ENCODE data around the gene CFAP97D2. TPM values are rescaled to one million over a fixed set of nuclear protein-coding genes. Genes with fewer than 3 reads are reported as not detected.
"Not testable (repeated sequence)": the region's sequence is repeated elsewhere in the genome, so short reads cannot be mapped to it uniquely, and the experiment has no call there.

Gene CFAP97D2
- total RNA-seq, 1 experiment from 2014 or later: not detected

GRCh38 chr13:114158869-114159666 lies 20.0 kb upstream of the CFAP97D2 start:
- DNase-seq (ENCODE audit: low spot score): not testable (repeated sequence)

GRCh38 chr13:114161028-114161556 lies 18.0 kb upstream of the CFAP97D2 start:
- DNase-seq (ENCODE audit: low spot score): no peak

- peak; percentile 65 for DNase-seq (ENCODE audit: low spot score)
Observed at GRCh38 chr13:114161644-114162532, 17.2 kb upstream of the CFAP97D2 start.

DNA sequence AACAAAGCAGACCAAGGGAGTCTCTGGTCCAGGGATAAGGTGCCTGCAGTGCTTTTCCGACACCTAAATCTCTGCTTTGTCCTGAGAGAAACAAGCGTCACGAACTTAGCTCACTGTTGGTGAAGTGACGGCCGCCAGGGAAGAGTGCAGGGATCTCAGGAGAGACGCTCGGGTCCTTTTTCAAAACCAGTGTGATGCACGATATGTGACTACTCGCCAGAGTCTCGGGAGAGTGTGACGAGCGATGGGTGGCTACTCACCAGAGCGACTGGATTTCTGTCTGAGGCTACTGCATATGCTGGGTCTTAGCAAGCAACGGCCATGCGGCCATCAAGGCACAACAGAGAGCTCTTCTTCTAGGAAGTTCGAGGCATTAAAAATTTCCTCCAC lies 16.5 kb upstream of the CFAP97D2 start:
- DNase-seq (ENCODE audit: low spot score): no peak

GRCh38 chr13:114164053-114164452 lies 15.0 kb upstream of the CFAP97D2 start:
- no peak for DNase-seq (ENCODE audit: low spot score)

DNA sequence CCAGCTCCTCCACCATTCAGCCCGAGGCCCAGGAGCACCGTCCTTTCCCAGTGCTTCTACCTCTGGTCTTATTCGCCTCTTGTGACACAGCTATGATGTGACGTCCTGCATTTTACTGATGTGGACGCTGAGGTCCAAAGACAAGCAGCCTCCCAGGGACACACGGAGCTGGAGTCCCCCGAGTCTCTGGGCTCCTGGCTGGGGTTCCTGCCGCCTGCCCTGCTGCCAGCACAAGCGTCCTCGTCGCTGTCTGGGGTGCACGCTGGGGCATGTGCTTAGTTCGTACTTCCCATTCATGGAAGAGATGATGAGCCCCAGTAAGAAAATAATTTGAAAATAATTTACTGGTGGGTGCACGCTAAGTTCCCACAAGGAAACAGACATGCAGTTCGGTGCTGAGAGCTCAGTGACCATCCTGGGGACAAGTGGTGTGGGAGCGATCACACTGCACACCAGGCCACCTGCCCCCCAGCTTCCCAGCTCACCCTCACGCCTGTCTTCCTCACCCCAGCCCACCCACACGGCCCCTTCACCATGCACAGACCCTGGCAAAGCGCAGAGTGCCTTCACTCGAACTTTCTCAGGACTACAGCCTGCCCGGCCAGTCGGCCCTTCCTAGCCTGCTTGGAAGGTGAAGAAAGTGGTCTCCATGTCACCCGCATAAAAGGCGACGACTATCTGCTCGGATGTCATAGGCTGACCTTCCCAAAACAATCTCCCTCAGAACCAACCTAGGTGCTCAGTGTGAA lies 14.2 kb upstream of the CFAP97D2 start:
- no peak for DNase-seq (ENCODE audit: low spot score)

GRCh38 chr13:114166381-114167131 lies 12.5 kb upstream of the CFAP97D2 start:
- no peak for DNase-seq (ENCODE audit: low spot score)

DNA sequence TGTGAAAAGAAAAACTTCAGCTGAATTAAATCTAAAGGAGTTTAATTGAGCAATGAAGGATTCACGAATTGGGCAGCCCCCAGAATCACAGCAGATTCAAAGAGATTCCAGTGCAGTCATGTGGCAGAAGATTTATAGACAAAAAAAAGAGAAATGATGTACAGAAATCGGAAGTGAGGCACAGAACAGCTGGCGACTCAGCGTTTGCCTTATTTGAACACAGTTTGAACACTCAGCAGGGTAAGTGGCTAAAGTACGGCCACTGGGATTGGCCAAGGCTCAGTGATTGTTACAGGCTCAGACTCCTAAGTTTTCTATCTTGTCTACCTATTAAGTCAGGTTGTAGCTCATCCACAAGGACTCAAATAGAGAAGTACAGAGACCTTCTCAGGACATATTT lies 11.6 kb upstream of the CFAP97D2 start:
- no peak for DNase-seq (ENCODE audit: low spot score)

DNA sequence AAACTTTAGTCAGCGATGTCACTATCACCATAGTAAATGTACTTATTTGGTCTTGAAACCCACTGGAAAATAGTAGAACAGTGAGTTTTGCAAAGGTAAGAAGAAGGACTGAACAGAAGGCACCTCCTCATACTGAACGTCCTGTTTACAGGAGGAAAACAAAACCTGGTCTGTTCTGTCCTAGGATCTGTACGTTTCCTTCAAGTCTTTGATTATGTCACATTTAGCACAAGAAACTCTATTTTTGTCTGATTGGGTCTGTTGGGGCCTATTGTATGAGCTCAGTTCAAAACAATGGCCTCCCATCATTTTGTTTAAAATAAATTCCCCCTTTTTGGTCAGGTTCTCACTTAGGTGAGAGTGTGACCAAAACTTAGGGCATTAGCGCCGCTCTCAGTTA lies 11.2 kb upstream of the CFAP97D2 start:
- no peak for DNase-seq (ENCODE audit: low spot score)

GRCh38 chr13:114173272-114173671 lies 5.8 kb upstream of the CFAP97D2 start:
- no peak for DNase-seq (ENCODE audit: low spot score)

DNA sequence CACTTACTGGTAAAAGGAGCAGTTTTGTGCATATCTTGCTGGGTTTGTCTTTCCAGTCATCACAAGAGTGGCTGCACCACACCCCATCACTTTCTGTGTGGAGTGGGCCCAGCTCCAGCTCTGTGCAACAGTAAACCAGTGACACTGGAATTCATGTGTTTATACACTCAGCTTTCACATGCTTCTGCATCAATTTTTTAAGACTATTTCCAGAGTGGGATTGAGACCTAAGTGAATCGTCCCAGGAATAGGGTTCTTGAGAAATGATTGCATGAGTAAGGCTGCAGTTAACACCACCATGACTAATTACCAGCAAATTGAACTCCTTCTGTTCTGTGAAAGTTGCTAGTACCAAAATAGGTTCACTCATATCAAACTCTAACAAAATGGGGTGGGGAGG lies 5.3 kb upstream of the CFAP97D2 start:
- DNase-seq (ENCODE audit: low spot score): no peak

DNA sequence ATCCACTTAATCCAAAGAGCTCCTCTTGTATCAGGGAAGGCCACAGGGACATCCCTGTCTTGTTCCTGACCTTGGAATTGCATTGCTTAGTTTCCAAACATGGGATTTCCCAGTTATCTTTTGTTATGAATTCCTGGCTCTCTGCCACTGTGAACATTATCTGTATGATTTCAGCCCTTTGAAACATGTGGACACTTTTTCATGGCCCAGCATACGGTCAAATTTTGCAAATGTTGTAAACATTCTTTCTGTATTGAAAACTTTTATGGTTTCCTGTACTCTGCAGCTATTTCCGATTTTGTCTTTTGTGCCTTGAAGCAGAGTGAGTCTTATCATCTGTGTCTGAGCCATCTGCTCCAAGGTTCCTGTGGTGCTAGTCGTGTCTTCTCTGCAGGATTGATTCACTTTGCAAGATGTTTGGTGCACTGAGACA lies 4.5 kb upstream of the CFAP97D2 start:
- no peak for DNase-seq (ENCODE audit: low spot score)

- not testable (repeated sequence) for DNase-seq (ENCODE audit: low spot score)
Observed at GRCh38 chr13:114176359-114176902, 2.6 kb upstream of the CFAP97D2 start.

DNA sequence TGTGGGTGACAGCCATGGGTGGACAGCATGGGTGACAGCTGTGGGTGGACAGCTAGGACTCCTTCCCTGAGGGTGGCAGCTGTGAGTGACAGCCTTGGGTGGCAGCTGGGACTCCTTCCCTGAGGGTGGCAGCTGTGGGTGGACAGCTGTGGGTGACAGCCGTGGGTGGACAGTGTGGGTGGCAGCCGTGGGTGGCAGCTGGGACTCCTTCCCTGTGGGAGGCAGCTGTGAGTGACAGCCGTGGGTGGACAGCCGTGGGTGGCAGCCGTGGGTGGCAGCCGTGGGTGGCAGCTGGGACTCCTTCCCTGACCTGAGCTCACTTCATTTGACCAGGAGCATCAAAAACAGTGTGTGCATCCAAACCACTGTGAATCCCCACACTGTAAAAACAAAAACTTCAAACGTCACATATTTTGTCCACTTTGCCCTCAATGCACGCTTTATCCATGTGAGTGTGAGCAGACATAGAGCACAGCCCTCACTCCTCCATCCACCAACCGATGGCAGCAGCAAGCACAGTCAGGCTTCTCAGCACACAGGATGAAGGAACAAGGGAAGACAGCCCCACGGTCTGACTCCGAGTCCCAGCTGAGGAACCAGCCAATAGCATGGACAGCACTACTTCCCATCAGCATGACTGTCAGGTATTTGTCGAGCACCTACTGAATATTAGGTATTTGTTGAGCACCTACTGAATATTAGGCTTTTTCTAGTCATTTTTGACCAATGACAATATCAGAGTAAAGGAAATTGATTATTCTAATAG lies 1.6 kb upstream of the CFAP97D2 start:
- no peak for DNase-seq (ENCODE audit: low spot score)

- no peak for DNase-seq (ENCODE audit: low spot score)
Observed at GRCh38 chr13:114185182-114185971, 6.3 kb downstream of the CFAP97D2 start.

DNA sequence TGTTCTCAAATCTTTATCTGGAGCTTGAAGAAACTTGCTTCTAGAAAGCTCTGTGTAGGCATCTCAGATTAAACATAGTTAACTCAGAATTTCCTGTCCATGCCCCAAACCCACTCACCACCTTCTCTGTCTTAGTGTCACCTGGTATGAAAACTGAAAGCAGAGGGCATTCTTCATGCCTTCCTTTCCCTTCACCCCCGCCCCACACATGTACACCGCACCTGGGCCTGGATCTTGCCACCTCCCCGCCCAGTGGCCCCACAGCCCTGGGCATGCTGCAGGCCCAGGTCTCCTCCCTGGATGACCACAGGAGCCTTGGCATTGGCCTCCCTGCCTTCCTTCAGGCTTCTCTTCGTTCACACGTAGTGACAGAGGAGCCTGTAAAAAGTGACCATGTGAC lies 15.8 kb downstream of the CFAP97D2 start:
- DNase-seq (ENCODE audit: low spot score): no peak

- no peak for DNase-seq (ENCODE audit: low spot score)
Observed at GRCh38 chr13:114196629-114197028, 17.6 kb downstream of the CFAP97D2 start.

- DNase-seq (ENCODE audit: low spot score): no peak
Observed at GRCh38 chr13:114198556-114198955, 19.5 kb downstream of the CFAP97D2 start.

- DNase-seq (ENCODE audit: low spot score): not testable (repeated sequence)
Observed at GRCh38 chr13:114199526-114199925, 20.5 kb downstream of the CFAP97D2 start.

Measured in HT-29 (cell line).